GM10266 (cell line): ENCODE data around the gene KIAA2012.
"Not testable (repeated sequence)": the region's sequence is repeated elsewhere in the genome, so short reads cannot be mapped to it uniquely, and the experiment has no call there.

Source experiments
- DNase-seq: peaks from one replicate; pipeline ENCODE4 v3.0.0; 2012; ENCODE audit errors: extremely low spot score
- TF ChIP-seq, protein P1 (sequence below): IDR thresholded peaks from 2 replicates; pipeline ENCODE4 v1.5.1; 2012; ENCODE audit warnings: mild to moderate bottlenecking, low read depth; ENCODE audit not compliant: control insufficient read depth, insufficient read depth; ENCODE audit errors: missing control alignments

KIAA2012 gene

DNA sequence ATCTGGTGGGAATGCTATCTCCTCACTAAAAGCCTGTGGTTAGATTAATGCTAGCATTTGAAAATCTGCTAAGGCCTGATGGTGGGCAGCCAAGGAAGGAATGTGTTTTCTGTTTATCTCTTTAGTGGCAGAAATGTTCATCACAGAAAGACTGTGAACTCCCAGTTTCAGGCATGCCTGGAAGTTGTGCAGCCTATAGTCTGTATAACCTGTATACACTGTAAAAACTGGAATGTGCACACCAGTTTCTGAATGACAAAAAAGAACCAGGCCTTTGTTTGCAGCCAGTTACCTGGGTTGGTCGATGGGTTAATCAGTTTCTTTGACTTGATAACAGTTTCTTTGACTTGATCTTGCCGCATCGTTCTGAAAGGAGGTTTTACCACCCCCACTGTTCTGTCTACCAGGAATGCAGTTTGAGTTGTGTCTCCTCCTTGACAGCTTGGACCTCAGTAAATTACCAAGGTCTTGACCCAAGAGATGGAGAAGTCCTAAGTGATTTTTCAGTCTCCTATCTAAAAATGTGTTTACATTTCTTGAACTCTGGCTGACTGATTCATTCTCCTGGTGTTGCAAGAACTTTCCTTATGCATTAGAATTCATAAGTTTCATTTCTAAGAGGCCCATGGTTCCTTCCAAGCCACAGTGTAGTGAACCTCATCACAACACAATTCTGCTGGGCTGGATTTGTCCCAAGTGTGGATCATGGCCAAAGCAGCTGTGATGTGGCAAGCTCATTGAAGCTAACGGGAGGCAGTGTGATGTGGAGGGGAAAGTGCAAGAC is 62.2 kb downstream of the KIAA2012 start:
- DNase-seq: no peak
- TF ChIP-seq, protein P1, sequence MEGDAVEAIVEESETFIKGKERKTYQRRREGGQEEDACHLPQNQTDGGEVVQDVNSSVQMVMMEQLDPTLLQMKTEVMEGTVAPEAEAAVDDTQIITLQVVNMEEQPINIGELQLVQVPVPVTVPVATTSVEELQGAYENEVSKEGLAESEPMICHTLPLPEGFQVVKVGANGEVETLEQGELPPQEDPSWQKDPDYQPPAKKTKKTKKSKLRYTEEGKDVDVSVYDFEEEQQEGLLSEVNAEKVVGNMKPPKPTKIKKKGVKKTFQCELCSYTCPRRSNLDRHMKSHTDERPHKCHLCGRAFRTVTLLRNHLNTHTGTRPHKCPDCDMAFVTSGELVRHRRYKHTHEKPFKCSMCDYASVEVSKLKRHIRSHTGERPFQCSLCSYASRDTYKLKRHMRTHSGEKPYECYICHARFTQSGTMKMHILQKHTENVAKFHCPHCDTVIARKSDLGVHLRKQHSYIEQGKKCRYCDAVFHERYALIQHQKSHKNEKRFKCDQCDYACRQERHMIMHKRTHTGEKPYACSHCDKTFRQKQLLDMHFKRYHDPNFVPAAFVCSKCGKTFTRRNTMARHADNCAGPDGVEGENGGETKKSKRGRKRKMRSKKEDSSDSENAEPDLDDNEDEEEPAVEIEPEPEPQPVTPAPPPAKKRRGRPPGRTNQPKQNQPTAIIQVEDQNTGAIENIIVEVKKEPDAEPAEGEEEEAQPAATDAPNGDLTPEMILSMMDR: no peak

DNA sequence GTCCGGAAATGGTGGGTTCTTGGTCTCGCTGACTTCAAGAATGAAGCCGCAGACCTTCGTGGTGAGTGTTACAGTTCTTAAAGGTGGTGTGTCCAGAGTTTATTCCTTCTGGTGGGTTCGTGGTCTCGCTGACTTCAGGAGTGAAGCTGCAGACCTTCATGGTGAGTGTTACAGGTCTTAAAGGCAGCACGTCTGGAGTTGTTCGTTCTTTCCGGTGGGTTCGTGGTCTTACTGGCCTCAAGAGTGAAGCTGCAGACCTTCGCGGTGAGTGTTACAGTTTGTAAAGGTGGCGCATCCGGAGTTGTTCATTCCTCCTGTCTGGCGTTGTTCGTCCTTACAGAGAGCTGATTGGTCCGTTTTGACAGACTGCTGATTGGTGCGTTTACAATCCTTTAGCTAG is 63.0 kb downstream of the KIAA2012 start:
- DNase-seq: not testable (repeated sequence)

DNA sequence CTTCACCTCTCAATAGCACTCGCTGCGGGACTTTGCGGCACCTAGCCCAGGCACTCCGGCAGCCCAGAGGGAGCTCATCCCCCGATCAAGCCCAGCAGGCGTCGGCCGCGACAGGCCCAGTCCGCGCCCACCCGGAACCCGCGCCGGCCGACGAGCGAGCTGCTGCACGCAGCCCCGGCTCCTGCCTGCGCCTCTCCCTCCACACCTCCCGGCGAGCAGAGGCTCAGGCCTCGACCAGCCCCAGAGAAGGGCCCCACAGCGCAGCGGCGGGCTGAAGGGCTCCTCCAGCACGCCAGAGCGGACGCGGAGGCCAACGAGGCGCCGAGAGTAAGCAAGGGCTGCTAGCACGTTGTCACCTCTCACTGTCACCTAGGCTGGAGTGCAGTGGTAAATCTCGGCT is 63.5 kb downstream of the KIAA2012 start:
- DNase-seq: no peak

DNA sequence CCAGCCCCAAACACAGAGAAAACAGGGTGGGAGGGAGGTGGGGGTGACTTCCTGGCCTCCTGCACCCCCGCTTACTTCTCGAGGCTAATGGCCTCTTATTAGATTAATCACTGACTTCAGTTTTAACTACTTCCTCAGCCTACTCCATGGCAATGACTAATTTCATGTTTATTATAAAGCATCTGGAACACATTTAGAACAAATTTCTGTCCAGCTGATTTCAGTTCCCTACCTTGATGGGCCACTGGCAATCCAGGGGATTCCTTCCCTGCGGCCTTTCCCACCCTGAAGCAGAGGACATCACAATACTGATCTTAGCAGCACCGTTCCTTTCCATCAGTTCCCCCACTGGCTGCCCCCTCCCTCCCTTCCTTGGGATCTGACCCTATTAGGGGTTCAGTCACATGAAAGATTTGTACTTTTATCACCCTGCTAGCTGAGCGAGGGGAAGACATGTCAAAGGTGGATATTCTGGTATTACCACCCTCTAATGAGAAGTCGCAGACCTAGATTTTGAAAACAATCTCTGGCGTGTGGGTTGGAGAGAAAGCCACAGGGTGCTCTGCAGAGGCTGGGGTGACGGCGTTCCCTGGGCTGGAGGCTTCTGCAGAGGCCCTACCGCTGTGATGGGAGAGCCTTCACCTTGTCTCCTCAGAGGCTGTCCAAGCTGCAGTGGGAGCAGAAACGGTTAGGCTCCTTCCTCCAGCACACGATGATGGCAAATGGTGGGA is 67.6 kb downstream of the KIAA2012 start:
- DNase-seq: no peak
- TF ChIP-seq, protein P1: no peak

More for the DNA sequence above, 63.5 kb downstream of the KIAA2012 start:
- TF ChIP-seq, protein P1: no peak

DNA sequence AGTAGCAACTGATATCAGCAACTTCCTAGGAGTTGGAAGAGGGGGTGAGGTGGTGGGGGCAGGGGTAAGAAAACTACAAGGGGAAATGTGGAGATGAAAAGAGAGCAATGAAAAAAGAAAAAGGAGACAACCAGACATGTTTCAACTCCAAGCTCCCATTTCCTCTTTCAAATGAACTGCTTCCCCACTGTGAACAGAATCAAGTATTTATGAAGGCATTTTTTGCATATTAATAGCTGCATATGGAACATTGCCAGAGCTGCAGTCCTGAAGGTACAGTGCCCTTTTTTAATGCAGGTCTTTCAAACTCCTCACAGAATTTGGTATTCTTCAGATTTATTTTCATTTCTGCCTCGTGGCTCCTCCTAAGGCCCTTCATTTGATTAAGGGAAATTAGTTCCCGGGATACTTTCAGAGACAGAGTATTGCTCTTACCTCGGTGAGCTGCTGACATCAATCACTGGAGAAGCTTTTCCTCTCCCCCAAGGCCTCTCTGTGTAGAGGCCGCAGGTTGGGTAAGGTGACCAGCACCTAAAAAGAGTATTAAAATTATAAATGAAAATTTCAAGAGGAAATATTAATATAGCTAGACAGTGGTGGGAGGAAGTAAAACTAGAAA is 68.4 kb downstream of the KIAA2012 start:
- TF ChIP-seq, protein P1: no peak
- no peak for DNase-seq

DNA sequence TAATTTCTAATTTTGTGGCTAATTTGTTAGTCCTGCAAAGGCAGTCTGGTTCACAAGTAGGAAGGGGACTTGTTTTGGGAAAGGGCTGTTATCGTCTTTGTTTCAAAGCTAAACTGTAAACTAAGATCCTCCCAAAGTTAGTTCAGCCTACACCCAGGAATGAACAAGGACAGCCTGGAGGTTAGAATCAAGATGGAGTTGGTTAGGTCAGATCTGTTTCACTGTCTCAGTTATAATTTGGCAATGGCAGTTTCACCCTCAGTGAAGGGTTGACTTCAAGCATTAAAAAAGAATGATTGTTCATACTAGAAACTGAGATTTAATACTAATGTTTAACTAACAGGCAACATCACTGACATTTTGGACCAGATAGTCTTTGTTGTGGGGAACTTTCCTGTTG is 69.5 kb downstream of the KIAA2012 start:
- TF ChIP-seq, protein P1: no peak
- DNase-seq: no peak

DNA sequence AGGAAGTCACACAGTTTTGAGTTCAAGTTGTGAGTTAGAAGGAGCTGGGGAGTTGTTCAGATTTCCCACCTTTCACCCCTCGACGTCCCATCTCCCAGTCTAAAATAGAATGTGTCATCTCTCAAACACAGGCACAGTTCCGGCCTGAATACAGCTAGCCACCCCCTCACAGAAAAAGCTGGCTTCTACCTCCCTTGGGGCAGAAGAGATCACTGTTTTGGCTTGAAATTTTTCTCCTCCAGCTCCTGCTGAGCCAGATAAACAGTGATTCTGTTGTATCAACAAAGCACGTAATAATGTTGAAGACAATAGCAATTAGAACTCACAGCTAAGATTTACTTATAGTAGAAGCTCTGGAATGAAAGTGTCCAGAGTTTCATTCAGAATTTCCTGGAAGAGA is 74.7 kb downstream of the KIAA2012 start:
- DNase-seq: no peak
- TF ChIP-seq, protein P1: no peak
